GM13976 (cell line): ENCODE data around the gene SCUBE2.
A peak's percentile ranks its signal among the peaks of the same experiment; 100 is the strongest.

ENCODE experiments used
- DNase-seq: peaks from one replicate; pipeline ENCODE4 v3.0.0; 2012; ENCODE audit warnings: low spot score
- CTCF ChIP-seq: IDR thresholded peaks from 2 replicates; pipeline ENCODE4 v1.5.1; 2012; ENCODE audit warnings: borderline replicate concordance, mild to moderate bottlenecking; ENCODE audit not compliant: insufficient read depth; ENCODE audit errors: extremely low read depth, missing control alignments, control extremely low read depth
- in situ Hi-C: fragments of 300-500 bp; cut with MboI; formaldehyde crosslinking; loops from one replicate; pipeline ENCODE4 v1.12.0; 2022; ENCODE audit warnings: low sequenced_read_pairs, mixed read lengths, inconsistent platforms; ENCODE audit not compliant: unreplicated experiment

The SCUBE2 gene

GRCh38 chr11:9094420-9094819 is 3.0 kb upstream of the SCUBE2 start:
- no peak for TF ChIP-seq CTCF
- no peak for DNase-seq
- in situ Hi-C loops: no loop called here

- in situ Hi-C loops: no loop called here
- DNase-seq: peak; percentile 40
- no peak for TF ChIP-seq CTCF
Observed at GRCh38 chr11:9092853-9093778, 1.7 kb upstream of the SCUBE2 start.

DNA sequence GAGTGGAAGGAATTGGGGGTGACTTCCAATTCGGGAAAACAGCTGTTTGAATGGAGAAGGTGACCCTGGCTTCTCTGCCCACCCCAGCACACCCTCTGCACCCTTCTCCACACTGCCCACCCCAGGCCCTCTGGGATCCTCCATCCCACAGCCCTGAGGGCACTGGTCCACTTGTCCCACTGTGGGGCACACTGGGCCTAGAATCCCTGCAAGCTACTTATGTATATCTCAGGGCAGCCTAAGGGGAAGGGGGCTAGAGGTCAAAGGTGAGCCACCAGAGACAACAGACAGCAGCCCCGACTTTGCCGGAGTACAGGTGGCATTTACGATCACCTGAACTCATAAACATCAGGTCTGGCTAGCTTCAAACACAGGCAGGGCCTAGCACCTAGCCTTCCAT is 673 bp upstream of the SCUBE2 start:
- in situ Hi-C loops: no loop called here
- peak; percentile 30 for DNase-seq
- TF ChIP-seq CTCF: no peak

DNA sequence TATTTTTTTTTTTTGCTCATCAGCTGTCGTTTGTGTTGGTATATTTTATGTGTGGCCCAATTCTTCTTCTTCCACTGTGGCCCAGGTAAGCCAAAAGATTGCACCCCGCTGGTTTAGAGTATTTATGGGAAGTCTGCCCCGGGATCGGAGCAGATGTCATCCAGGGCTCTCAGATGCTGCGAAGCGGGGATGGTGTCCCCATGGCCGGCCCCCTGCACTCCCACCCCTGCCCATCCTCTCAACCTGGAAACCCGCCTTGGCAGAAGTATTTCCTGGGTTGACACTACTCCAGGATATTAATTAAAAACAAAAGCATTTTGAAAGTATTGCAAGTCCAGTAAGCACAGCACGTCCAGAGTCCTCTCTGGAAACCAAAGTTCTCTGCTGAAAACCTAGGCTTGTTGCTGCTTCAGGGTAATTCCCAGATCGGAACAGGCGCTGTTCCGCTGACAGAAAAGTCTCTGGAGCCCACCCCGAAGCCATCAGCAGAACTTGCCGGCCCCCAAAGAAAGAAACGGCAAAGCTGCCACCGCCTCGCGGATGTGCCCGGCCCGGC is 833 bp downstream of the SCUBE2 start:
- no peak for TF ChIP-seq CTCF
- DNase-seq: peak; percentile 29
- in situ Hi-C loops: no loop called here

DNA sequence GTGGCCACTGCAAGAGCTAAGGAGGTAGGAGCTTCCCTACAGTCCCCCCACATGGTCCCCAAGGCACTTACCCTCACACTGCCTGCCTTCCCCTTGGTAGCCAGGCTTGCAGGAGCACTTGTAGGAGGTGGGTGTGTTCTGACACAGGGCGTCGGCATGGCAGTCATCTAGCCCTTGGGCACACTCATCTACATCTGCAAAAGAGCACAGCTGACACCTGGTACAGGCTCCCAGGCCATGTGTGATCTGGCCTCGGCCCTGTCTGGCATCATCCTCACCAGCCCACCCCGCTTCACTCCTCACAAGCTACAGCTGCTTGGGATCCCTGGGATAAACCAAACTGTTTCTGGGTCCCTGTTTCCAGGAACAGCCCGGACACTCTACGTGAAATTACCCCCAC is 1.8 kb downstream of the SCUBE2 start:
- in situ Hi-C loops: no loop called here
- no peak for DNase-seq
- TF ChIP-seq CTCF: no peak

DNA sequence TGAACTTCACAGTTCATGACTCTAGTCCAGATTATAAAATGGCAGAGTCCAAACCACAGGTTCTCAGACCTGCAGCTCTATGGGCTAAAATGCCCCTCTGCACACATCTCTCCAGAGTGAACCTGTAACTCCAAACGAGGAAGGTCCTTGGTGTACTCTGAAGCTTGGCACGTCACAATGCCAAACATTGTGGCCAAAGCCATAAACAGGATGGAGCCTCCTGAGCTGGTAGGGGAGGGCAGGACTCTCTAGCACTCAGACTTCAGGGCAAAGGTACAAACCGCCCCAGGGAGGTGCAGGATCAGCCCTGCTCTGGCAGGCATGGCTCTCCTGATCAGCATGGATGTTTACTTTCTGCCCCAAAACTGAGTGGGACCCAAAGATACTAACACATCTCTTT is 2.3 kb downstream of the SCUBE2 start:
- no peak for DNase-seq

More for the DNA sequence above, 2.3 kb downstream of the SCUBE2 start:
- in situ Hi-C loops: no loop called here
- no peak for TF ChIP-seq CTCF
